Gastroesophageal sphincter (tissue), 4 donors: ENCODE results near the gene SH3BP5. TPM values are rescaled to one million over a fixed set of nuclear protein-coding genes. Genes with fewer than 3 reads are reported as not detected.

Source experiments
- ATAC-seq: fragments of 150-250 bp; one replicate; pipeline ENCODE4 v1.9.1; 2016; ENCODE audit warnings: mild to moderate bottlenecking, moderate library complexity
- H3K27ac ChIP-seq, 4 donors: fragments of 200-600 bp; sonication (generic) in 3 of 4; 1 replicate in 3 of 4; 2 replicates in 1 of 4; pipeline ENCODE4 v1.5.1; 2016 to 2019
- H3K27me3 ChIP-seq: fragments of 200-600 bp; sonication (generic); one replicate; pipeline ENCODE4 v1.5.1; 2019
- H3K36me3 ChIP-seq, 2 donors: fragments of 200-600 bp; sonication (generic); one replicate each; pipeline ENCODE4 v1.5.1; 2019; ENCODE audit warnings: control low read depth in 1 of 2
- H3K4me1 ChIP-seq, 3 donors: fragments of 200-600 bp; sonication (generic); 1 replicate in 2 of 3; 2 replicates in 1 of 3; pipeline ENCODE4 v1.5.1; 2016 to 2019; ENCODE audit warnings: control low read depth in 2 of 3
- H3K4me3 ChIP-seq, 2 donors: fragments of 200-600 bp; sonication (generic); one replicate each; pipeline ENCODE4 v1.5.1; 2019; ENCODE audit warnings: mild to moderate bottlenecking in 1 of 2, moderate library complexity in 1 of 2
- H3K9me3 ChIP-seq, 3 donors: fragments of 200-600 bp; sonication (generic); one replicate each; pipeline ENCODE4 v1.5.1; 2017 to 2019; ENCODE audit warnings: control low read depth in 2 of 3
- EP300 ChIP-seq: sonication (generic); formaldehyde crosslinking; IDR thresholded peaks from one replicate; pipeline ENCODE4 v1.6.1; 2017; ENCODE audit warnings: antibody characterized with exemption, mild to moderate bottlenecking
- POLR2A ChIP-seq, 2 donors: fragments of 450-650 bp; IDR thresholded peaks; one replicate each; pipeline ENCODE4 v1.6.1; 2017; ENCODE audit warnings: antibody characterized with exemption in 2 of 2, mild to moderate bottlenecking in 2 of 2, moderate library complexity in 1 of 2
- POLR2AphosphoS5 ChIP-seq: sonication (generic); formaldehyde crosslinking; IDR thresholded peaks from one replicate; pipeline ENCODE4 v1.6.1; 2017; ENCODE audit warnings: antibody characterized with exemption
- WGBS, 2 donors: methylation state at CpG; one replicate each; pipeline ENCODE4 v1.1.5; 2018; ENCODE audit warnings: low coverage in 1 of 2; 5-methylcytosine and 5-hydroxymethylcytosine counted together
- total RNA-seq, 4 donors: library from RNA; depleted of rRNA; stranded (reverse); fragments of >200 nt; gene quantifications; one replicate each; pipeline ENCODE4 v1.1.0, GENCODE V29; 2016
- TF ChIP-seq, protein P1 (sequence below), 4 experiments: fragments of 200-600 bp in 2 of 4; fragments of 450-650 bp in 2 of 4; sonication (generic) in 1 of 4; IDR thresholded peaks; one replicate each; pipeline ENCODE4 v1.5.1; 2017 to 2019; ENCODE audit warnings: antibody characterized with exemption in 4 of 4, mild to moderate bottlenecking in 2 of 4, moderate library complexity in 2 of 4

SH3BP5 gene
- total RNA-seq, 4 donors from 2014 or later, result 23.5 to 56.4 (median 35.0) TPM

GRCh38 chr3:15337963-15338362, 5.6 kb upstream of the SH3BP5 start:
- no peak for ATAC-seq
- peaks cover 0 to 10% (median 0%) of the 10 kb centered on the region in 3 donors for H3K4me1 ChIP-seq
- peaks cover 0 to under 1% (median 0%) of the 10 kb centered on the region in 3 donors for H3K9me3 ChIP-seq
- no peak overlapping the region for H3K4me3 ChIP-seq
- TF ChIP-seq POLR2AphosphoS5 (no peak), EP300 (no peak), POLR2A (IDR thresholded peaks at IDR 0.05) (no peak)
- TF ChIP-seq, protein P1, sequence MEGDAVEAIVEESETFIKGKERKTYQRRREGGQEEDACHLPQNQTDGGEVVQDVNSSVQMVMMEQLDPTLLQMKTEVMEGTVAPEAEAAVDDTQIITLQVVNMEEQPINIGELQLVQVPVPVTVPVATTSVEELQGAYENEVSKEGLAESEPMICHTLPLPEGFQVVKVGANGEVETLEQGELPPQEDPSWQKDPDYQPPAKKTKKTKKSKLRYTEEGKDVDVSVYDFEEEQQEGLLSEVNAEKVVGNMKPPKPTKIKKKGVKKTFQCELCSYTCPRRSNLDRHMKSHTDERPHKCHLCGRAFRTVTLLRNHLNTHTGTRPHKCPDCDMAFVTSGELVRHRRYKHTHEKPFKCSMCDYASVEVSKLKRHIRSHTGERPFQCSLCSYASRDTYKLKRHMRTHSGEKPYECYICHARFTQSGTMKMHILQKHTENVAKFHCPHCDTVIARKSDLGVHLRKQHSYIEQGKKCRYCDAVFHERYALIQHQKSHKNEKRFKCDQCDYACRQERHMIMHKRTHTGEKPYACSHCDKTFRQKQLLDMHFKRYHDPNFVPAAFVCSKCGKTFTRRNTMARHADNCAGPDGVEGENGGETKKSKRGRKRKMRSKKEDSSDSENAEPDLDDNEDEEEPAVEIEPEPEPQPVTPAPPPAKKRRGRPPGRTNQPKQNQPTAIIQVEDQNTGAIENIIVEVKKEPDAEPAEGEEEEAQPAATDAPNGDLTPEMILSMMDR (IDR thresholded peaks at IDR 0.05), result no peak
- WGBS, 2 donors, result 80 to 88% methylated on average over 1 of the region's 1 CpG
- H3K36me3 ChIP-seq, result no peaks in the 10 kb centered on the region
- H3K27ac ChIP-seq, result no peak overlapping the region
- no peaks in the 10 kb centered on the region for H3K27me3 ChIP-seq

- no peaks in the 10 kb centered on the region for H3K9me3 ChIP-seq
- TF ChIP-seq POLR2AphosphoS5 (no peak), EP300 (no peak), POLR2A (IDR thresholded peaks at IDR 0.05) (no peak)
- H3K4me3 ChIP-seq, result no peak overlapping the region
- no peaks in the 10 kb centered on the region for H3K36me3 ChIP-seq
- WGBS, 2 donors, result 91 to 94% methylated on average over 4 to 7 of the region's 7 CpGs
- no peak for ATAC-seq
- no peaks in the 10 kb centered on the region for H3K27me3 ChIP-seq
- H3K4me1 ChIP-seq, result peaks cover 0 to 23% (median 0%) of the 10 kb centered on the region in 3 donors
- H3K27ac ChIP-seq, result no peak overlapping the region
These were observed 3.7 kb upstream of the SH3BP5 start for GRCh38 chr3:15336057-15336456.

GRCh38 chr3:15333956-15334263, 1.5 kb upstream of the SH3BP5 start:
- Histone ChIP-seq H3K27me3 (no peaks in the 10 kb centered on the region), H3K4me3 (no peak overlapping the region), H3K27ac (no peak overlapping the region), H3K9me3 (no peaks in the 10 kb centered on the region), H3K36me3 (no peaks in the 10 kb centered on the region), H3K4me1 (peaks cover 0 to 35% (median 0%) of the 10 kb centered on the region in 3 donors)
- no peak for ATAC-seq
- no peak for TF ChIP-seq EP300
- TF ChIP-seq POLR2A (IDR thresholded peaks at IDR 0.05), result no peak
- no peak for TF ChIP-seq POLR2AphosphoS5
- TF ChIP-seq, protein P1 (IDR thresholded peaks at IDR 0.05), result no peak

DNA sequence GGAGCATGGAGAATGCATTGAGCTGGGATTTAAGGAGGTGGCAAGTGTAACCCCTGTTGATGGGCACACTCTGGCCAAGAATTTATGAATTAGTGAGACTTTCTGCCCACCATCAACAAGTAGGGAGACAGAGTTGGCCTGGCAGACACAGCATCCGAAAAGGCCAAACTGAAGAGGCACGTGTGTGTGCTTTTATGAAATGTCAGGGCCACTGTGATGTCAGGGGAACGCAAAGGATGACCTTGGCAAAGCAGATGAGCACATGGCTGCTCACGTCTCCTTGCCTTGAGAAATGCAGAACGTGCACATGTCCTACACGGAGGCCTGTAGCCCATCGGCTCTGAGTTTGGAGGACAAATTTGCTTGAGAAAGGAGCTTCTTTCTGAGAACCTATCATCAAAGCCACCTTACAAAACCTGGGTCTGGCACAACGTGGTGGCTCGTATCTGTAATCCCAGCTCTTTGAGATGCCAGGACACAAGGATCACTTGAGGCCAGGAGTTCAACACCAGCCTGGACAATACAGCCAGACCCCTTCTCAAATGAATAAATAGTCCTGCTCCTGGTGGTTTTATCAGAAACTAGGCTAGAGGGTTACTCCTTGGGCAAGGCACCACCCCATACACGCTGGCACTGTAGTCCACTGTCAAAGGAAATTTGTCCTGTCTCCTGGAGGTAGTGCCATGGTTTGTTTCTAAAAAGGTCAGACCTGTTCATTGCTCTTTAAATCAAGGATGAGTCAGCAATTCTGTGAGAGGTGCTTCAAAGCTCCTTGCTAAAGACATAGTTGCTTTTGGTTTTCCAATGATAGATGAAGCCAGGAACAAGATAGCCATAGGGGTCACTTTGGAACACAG, 941 bp upstream of the SH3BP5 start:
- Histone ChIP-seq H3K27me3 (no peaks in the 10 kb centered on the region), H3K36me3 (no peaks in the 10 kb centered on the region), H3K9me3 (no peaks in the 10 kb centered on the region), H3K4me3 (peak overlapping the region in 1 of 2 donors; percentile 90), H3K27ac (peak overlapping the region in 3 of 4 donors; percentile 3 to 90 (median 86)), H3K4me1 (peaks cover 0 to 40% (median 4%) of the 10 kb centered on the region in 3 donors)
- no peak for ATAC-seq
- 88 to 100% methylated on average over 1 to 3 of the region's 10 CpGs for WGBS, 2 donors
- TF ChIP-seq, protein P1 (IDR thresholded peaks at IDR 0.05), result no peak
- TF ChIP-seq POLR2A (IDR thresholded peaks at IDR 0.05) (no peak), EP300 (no peak), POLR2AphosphoS5 (no peak)

DNA sequence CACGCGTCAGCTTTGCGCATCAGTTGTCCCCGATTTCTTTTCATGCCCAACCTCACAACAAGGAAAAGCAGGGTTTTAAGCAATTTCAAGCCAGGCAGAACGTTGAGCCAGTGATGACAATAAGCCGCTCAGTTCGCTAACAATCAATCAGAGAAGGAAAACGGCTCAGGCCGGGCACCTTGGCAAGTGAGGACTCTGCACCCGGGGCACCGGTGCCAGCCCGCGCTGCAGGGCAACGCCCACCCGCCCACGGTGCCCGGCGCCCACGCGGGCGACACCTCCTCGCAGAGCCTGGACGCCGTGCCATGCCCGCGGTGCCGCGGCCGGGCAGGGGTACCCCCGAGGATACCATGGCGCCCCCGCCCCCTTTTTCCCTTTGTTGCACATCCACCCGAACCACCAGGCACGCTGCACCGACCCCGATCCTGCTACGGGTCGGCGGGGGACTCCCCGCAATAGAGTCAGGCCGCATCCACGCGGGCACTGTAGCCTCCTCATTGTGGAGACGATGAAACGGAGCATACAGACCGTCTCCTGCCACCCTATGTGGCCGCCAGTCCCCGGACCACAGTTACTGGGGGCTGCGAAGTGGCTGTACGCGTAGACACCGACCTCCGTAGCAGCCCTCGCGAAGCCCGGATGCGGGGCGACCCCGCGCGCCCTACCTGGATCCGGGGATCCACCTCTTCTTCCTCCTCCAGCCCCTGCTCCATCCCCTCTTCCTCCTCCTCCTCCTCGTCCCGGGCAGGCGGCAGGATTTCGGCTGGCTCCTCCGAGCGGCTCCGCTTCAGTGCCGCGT, 581 bp downstream of the SH3BP5 start:
- Histone ChIP-seq H3K27me3 (no peaks in the 10 kb centered on the region), H3K27ac (peak overlapping the region; percentile 16 to 90 (median 85)), H3K9me3 (no peaks in the 10 kb centered on the region), H3K4me1 (peaks cover 0 to 56% (median 10%) of the 10 kb centered on the region in 3 donors), H3K4me3 (peak overlapping the region; percentile 62 to 90), H3K36me3 (no peaks in the 10 kb centered on the region)
- peak; percentile 21 for ATAC-seq
- 10 to 27% methylated on average over 4 of the region's 71 CpGs for WGBS, 2 donors
- TF ChIP-seq EP300 (no peak), POLR2A (IDR thresholded peaks at IDR 0.05) (peak in 1 of 2 donors; percentile 39), POLR2AphosphoS5 (no peak)
- TF ChIP-seq, protein P1 (IDR thresholded peaks at IDR 0.05), result peak in 1 of 4 experiments; percentile 24
